Lower leg skin (tissue), 3 donors: Measurements from ENCODE around the gene LMNA.
"Not testable (repeated sequence)": the region's sequence is repeated elsewhere in the genome, so short reads cannot be mapped to it uniquely, and the experiment has no call there.

ENCODE experiments used
- CTCF ChIP-seq, 3 donors: fragments of 450-650 bp; IDR thresholded peaks; one replicate each; pipeline ENCODE4 v1.5.1; 2016; ENCODE audit warnings: antibody characterized with exemption in 3 of 3, mild to moderate bottlenecking in 3 of 3, moderate library complexity in 2 of 3
- POLR2A ChIP-seq, 2 donors: fragments of 450-650 bp; IDR thresholded peaks; one replicate each; pipeline ENCODE4 v1.6.1; 2016 to 2017; ENCODE audit warnings: antibody characterized with exemption in 2 of 2, mild to moderate bottlenecking in 1 of 2, moderate library complexity in 1 of 2

- TF ChIP-seq POLR2A, CTCF (IDR thresholded peaks at IDR 0.05): not testable (repeated sequence)
These were observed 11.0 kb downstream of the LMNA start for GRCh38 chr1:156125544-156125943.
